ENCODE results near the gene MATN3.

The MATN3 gene

DNA sequence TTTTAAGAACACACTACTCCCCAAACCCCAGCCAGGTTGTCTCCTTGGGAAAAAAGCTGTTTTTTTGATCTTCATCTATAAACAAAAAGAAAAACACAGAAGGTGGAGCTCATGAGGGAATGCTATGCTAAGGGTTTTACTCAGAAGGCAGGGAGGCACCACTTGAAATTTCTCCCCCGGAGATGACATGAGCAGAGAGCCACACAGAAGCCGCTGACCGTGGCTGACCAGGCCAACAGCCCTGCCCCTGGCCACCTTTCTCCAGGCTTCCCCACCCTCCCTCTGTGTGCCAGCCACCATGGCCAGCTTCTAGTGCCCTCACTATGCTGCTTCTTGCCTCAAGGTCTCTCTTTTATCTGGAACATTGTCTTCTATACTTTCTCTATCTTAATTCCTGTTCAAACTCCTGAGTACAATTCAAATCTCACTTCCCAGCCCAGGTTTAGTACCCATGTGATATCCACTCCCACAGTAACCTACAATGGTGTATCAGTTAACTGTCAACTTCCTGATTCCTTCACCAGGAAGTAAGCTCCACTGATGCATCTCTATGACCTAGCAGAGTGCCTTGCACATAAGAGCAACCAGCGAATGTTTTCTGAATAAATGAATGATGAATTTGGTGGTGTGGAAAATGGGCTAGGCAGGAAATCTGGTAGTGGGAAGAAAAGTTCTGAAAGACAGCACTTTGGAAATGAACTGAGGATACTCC, 23.6 kb upstream of the MATN3 start:
- DNase-seq (ENCODE audit: low spot score) = no peak

DNA sequence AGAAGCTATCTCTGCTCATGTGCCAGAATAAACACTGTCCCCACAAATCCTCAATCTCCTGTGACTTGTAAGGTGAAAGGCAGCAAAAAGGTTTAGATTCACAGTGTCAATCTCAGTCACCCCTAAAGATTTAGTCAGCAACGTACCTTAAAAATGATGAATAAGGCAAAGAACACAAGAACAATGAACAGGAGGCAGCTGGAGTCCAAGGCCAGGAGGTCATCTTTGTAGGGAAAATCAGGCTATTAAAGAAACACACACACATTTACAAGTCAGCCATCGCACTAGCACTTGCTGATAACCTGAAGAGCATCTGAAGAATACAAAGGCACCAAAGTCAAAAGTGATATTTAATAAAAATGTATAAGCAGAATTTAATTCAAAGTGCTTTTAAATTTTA, 22.4 kb upstream of the MATN3 start:
- no peak for DNase-seq (ENCODE audit: low spot score)

- no peak for DNase-seq (ENCODE audit: low spot score)
Observed at GRCh38 chr2:20034218-20034617, 21.8 kb upstream of the MATN3 start.

DNA sequence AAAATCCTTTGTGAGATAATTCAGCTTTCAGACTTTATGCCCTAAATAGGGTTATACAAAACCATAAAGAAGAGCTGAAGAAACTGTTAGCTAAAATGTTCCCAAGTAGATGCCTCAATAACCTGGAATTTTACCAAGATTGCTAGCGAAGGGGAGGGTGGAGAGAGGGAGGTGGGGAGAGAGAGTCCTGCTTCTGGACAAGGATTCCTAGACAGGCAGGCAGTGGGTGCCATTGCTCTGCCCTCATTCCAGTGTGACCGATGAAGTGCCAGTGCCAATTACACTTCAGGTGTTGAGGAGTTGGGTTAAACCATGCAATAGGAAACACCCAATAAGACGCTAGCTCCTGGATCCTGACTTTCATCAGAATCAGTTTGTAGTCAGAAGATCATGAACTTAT, 20.9 kb upstream of the MATN3 start:
- DNase-seq (ENCODE audit: low spot score) = no peak

DNA sequence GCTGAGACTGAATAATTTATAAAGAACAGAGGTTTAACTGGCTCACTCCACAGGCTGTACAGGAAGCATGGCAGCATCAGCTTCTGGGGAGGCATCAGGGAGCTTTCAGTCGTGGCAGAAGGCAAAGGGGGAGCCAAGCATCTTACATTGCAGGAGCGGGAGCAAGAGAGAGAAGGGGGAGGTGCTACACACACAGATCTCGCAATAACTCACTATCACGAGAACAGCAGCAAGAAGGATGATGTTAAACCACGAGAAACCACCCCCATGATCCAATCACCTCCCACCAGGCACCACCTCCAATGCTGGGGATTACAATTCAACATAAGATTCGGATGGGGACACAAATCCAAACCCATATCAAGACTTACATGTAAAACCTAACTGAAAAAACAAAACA, 17.8 kb upstream of the MATN3 start:
- DNase-seq (ENCODE audit: low spot score) = no peak

DNA sequence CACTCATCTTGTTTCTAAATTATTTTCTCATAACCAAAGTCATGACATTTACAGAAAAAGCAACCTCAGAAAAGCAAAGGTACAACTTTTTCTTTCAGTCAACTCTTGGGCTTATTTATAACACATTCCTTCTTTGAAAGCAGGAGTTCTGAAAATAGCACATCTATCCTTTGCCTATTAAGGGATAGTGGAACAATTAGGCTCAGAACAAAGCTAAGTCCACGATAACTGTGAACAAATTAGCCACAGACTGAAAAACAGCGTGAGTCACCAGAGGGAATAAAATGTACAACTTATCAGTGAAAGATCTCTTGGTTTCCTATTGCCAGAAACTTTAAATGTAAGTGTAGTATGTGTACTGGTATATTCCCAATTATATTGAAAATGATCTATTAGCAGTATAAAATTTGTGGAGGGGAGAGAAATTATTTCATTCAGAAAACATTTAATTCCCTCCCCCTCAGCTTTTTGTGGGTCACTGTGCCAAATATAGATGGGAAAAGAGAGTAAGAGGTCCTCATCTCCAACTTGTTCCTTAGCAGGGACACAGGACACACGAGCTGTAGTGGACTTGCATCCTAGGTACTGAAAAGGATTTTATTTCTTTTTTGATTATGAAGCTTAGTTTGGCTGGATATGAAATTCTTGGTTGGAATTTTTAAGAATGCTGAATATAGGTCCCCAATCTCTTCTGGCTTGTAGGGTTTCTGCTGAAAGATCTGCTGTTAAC, 15.4 kb upstream of the MATN3 start:
- no peak for DNase-seq (ENCODE audit: low spot score)

GRCh38 chr2:20027260-20027677, 14.8 kb upstream of the MATN3 start:
- no peak for DNase-seq (ENCODE audit: low spot score)

- no peak for DNase-seq (ENCODE audit: low spot score)
Observed at GRCh38 chr2:20025065-20025786, 12.8 kb upstream of the MATN3 start.

DNA sequence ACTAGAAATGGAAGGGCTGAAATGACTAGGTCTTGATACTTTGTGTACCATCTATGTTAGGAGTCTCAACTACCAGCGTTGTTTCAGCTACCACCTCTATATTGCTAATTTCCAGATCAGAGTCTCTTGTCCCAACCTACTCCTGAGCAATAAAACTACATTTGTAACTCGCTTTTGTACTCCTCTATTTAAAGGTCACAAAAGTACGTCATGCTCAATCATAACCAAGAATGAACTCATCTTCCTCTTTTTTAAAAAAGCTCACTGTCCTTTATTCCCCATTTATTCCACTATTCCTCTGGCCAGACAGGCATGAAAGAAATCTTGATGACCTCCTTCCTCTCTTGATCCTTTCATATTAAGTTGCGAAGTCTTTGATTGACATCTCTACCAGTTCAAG, 11.2 kb upstream of the MATN3 start:
- no peak for DNase-seq (ENCODE audit: low spot score)

DNA sequence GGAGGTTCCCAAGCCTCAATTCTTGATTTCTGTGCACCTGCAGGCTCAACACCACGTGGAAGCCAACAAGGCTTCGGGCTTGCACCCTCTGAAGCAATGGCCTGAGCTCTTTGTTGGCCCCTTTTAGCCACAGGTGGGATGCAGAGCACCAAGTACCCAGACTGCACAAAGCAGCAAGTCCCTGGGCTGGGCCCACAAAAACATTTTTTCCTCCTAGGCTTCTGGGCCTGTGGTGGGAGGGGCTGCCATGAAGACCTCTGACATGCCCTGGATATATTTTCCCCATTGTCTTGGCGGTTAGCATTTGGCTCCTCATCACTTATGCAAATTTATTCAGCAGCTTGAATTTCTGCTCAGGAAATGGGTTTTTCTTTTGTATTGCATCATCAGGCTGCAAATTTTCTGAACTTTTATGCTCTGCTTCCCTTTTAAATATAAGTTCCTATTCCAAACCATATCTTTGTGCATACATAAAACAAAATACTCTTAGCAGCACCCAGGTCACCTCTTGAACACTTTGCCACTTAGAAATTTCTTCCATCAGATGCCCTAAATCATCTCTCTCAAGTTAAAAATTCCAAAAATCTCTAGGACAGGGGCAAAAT, 9.0 kb upstream of the MATN3 start:
- DNase-seq (ENCODE audit: low spot score) = no peak

- DNase-seq (ENCODE audit: low spot score) = no peak
Observed at GRCh38 chr2:20019747-20020146, 7.3 kb upstream of the MATN3 start.

DNA sequence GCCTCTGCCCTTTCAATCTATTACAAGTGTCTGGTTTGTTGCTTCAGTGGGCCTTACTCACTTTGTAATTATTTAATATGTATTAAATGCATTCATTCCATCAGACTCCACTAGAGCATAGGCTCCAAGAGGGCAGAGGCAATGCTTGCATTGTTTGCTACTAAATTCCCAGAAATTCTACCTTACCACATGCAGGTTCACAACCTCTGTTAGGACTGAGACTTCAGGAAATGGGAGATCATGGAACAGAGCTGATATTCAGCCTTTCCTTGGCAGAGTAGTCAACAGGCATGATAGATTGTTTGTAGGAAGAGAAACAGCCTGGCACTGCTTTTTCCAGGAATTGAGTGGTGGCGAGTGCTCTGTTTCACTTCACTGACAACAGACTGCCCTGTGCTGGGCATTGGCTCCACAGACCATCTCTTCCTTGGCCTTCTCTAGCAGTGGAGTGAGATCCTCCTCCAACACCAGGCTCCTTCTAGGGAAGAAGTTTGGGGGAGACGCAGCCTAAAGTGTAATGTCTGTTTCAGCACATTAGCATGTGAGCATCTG, 6.2 kb upstream of the MATN3 start:
- no peak for DNase-seq (ENCODE audit: low spot score)

DNA sequence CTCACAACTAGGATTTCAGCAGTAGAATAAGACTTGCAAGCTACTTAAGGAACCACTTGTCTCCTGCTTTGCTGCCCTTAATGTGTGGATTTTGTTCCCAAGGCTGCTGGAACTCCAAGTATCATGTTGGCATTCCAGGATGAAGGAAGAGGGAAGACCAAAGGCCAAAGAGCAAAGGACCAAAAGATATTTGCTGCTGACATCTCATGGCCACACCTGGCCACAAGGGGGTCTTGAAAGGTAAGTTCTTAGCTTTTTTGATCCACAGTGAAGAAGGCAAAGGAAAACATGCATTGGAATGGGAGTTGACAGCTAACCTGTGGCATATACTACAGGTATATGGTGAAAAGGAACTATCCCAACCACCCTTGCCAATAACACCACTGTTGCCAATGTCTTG, 3.9 kb upstream of the MATN3 start:
- DNase-seq (ENCODE audit: low spot score) = peak; percentile 16

DNA sequence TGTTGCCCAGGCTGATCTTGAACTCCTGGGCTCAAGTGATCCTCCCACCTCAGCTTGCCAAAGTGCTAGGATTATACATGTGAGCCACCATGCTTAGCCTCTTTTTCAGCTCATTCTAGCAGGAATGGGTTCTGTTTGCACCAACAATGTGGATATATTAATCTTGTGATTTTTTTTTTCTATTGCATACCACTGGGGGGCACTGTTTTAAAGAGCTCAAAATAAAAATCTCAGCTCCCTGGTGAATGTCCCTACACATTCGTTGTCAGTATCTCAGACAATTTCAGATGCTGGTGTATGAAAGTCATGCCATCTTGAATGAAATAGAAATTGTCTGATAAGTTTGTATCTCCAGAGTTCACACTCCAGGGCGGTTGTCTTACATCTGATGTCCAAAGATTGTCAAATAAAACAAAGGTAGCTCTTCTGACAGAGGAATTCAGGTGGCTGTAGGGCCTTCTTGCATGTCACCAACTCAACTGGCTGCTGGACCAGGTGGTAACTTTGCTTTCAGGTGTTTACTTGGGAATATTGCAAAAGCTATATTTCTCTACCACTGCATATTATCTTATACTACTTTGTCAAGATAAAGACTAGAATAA, 3.1 kb upstream of the MATN3 start:
- peak; percentile 70 for DNase-seq (ENCODE audit: low spot score)

- no peak for DNase-seq (ENCODE audit: low spot score)
Observed at GRCh38 chr2:20013126-20013849, 820 bp upstream of the MATN3 start.

DNA sequence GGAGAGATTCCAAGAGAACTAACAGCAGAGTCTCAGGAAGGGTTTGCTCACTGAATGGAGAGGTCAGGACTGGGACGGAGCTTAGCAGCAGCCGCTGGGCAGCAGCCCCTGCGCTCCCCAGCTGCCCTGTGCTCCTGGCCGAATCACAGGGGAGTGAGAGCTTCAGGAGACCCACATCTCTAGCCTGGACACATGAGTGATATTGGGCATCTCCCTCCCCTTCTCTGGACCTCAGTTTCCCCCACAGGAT, 511 bp downstream of the MATN3 start:
- no peak for DNase-seq (ENCODE audit: low spot score)

DNA sequence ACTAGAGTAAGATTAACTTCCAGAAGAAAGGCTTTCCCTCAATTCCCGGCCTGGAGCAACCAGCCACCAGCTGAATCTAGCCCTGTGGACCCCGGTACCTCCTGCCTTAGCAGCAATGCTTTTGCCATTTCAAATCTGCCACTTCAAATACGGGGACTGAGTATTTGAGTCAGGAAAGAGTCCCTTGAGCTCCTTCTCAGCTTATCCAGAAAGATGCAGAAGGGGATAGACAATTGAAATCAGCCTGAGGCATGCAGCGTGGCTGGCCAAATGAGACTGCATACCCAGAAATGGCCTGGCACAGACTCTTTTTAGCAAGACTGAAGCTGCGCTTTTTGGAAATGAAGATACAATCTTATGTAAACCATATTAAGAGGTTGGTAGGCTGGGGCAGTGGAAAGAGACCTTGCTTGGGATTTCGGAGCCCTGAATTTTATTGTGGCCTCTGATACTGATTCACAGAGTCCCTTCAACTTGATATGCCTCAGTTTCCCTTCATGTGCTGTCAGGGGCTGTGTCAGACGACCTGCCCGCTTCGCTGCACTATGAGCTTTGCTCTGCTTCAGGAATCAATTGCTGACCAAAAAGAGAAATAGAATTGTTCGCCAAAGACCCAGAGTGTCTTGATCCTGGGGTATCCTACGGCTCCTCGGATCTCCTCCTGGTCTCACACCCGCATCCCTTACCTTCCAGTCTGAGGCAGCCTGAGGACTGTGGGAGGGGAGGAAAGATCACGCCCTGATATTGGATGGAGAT, 1.0 kb downstream of the MATN3 start:
- DNase-seq (ENCODE audit: low spot score) = no peak

DNA sequence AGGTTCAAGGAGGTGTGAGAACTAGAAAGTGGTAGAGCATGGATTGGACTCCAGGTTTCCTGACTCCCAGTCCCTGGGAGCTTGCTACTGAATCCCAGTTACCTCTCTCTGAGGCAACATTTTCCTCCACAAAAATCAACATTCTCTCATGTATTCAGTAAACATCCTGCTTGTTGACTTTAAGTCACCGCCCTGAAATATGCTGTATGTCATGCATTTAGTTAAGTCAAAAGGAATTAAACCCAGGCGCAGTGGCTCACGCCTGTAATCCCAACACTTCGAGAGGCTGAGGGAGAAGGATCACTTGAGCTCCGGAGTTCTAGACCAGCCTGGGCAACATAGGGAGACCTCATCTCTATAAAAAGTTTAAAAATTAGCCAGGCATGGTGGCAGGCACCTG, 3.8 kb downstream of the MATN3 start:
- no peak for DNase-seq (ENCODE audit: low spot score)

DNA sequence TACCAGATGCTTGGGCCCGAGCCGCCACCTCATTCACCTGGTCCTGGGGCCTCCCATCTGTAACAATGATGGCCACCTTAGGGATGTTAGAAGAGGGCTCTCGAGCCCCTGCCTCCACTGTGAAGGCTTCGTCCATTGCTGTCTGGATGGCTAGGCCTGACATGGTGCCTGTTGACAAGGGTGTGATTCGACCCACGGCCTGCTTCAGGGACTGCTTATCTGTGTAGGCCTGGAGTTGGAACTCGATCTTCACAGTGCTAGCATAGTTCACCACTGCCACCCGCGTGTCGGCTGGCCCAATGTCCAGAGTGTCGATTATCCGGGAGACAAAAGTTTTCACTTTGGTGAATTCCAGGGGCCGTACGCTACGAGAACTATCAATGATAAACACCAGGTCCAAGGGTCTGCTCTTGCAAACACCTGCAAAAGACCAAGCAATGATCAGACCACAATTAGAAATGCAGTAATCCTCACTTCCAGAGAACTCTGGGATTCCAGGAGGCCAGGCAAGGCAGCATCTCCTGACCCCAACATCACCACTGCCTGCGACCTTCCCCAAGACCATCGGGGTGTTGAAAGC, 6.5 kb downstream of the MATN3 start:
- no peak for DNase-seq (ENCODE audit: low spot score)

DNA sequence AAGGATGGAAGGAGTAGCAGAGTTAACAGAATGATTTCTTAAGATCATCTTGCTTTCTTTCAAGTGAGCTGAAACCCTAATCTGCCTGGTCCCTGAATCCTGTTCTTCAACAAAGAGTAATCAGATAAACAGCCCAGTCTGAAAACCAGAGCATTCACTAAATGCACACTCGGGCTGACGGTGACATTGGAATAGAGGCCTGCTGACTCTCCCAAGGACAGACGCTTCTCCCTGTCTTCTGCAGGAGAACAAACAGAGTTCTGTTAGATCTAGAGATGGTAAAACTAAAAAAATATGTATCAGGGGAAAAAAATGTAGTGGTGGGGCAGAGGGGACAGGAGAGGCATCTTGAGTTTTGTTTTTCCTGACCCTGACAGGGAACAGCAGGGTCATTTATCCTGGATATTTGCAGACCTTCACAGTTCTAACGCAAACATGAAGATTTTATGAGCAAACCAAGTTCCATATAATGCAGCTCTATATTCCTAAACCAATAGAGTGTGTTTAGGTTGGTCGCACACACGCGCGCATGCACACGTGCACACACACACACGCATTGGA, 7.3 kb downstream of the MATN3 start:
- no peak for DNase-seq (ENCODE audit: low spot score)
